ENCODE data around the gene PATE4.
"Not testable (repeated sequence)": the region's sequence is repeated elsewhere in the genome, so short reads cannot be mapped to it uniquely, and the experiment has no call there.

Gene PATE4

GRCh38 chr11:125833016-125833415 lies at the start of gene PATE4:
PATE4 (plus strand) TSS chr11:125833316; CDS start chr11:125833360, 44 bp downstream.
- no peak for DNase-seq

GRCh38 chr11:125784678-125785077 lies 48.4 kb upstream of the PATE4 start:
- DNase-seq: no peak

GRCh38 chr11:125787827-125788226 lies 45.3 kb upstream of the PATE4 start, which contains the start of gene PATE3:
PATE3 (plus strand) TSS chr11:125788127; CDS start chr11:125788152, 25 bp downstream.
- no peak for DNase-seq

- DNase-seq: no peak
These were observed 42.3 kb upstream of the PATE4 start for GRCh38 chr11:125790825-125791224.

GRCh38 chr11:125797641-125798040 lies 35.5 kb upstream of the PATE4 start:
- no peak for DNase-seq

GRCh38 chr11:125799808-125800207 lies 33.3 kb upstream of the PATE4 start:
- DNase-seq: no peak

GRCh38 chr11:125802387-125802786 lies 30.7 kb upstream of the PATE4 start:
- DNase-seq: no peak

GRCh38 chr11:125807909-125808308 lies 25.2 kb upstream of the PATE4 start:
- no peak for DNase-seq

GRCh38 chr11:125835748-125836147 lies 2.6 kb downstream of the PATE4 start:
- DNase-seq: no peak

- DNase-seq: no peak
These were observed 9.3 kb downstream of the PATE4 start for GRCh38 chr11:125842321-125842948.

- no peak for DNase-seq
These were observed 13.1 kb downstream of the PATE4 start for GRCh38 chr11:125846188-125846587.

GRCh38 chr11:125857670-125858069 lies 24.6 kb downstream of the PATE4 start:
- DNase-seq: not testable (repeated sequence)

- DNase-seq: not testable (repeated sequence)
These were observed 29.7 kb downstream of the PATE4 start for GRCh38 chr11:125862786-125863185.

GRCh38 chr11:125865354-125865753 lies 32.2 kb downstream of the PATE4 start:
- DNase-seq: not testable (repeated sequence)

GRCh38 chr11:125869521-125869920 lies 36.4 kb downstream of the PATE4 start:
- no peak for DNase-seq

GRCh38 chr11:125871391-125872137 lies 38.4 kb downstream of the PATE4 start:
- peak; percentile 15 for DNase-seq

GRCh38 chr11:125872138-125872491 lies 39.0 kb downstream of the PATE4 start:
- DNase-seq: no peak

GRCh38 chr11:125873881-125874555 lies 40.9 kb downstream of the PATE4 start:
- DNase-seq: no peak

GRCh38 chr11:125874556-125875124 lies 41.5 kb downstream of the PATE4 start:
- DNase-seq: peak; percentile 55

- DNase-seq: no peak
These were observed 48.2 kb downstream of the PATE4 start for GRCh38 chr11:125881291-125881690.

GRCh38 chr11:125883375-125883774 lies 50.3 kb downstream of the PATE4 start:
- DNase-seq: no peak

- DNase-seq: peak; percentile 58
These were observed 53.9 kb downstream of the PATE4 start for GRCh38 chr11:125886997-125887372.
